BLaER1 treated with 17β-estradiol and CSF1 and Interleukin-3, amounts not matched to agents 10 nM and 100 nM (cell line): ENCODE data around the gene PYDC1.
"Not testable (repeated sequence)": the region's sequence is repeated elsewhere in the genome, so short reads cannot be mapped to it uniquely, and the experiment has no call there.

ENCODE experiments used
- H3K27ac ChIP-seq, 11 experiments: shearing (Covaris generic); formaldehyde crosslinking; 2 replicates each; pipeline ENCODE4 v1.8.1; 2022
- H3K27me3 ChIP-seq, 11 experiments: shearing (Covaris generic); formaldehyde crosslinking; 2 replicates each; pipeline ENCODE4 v1.8.1; 2022
- H3K36me3 ChIP-seq, 11 experiments: shearing (Covaris generic); formaldehyde crosslinking; 2 replicates each; pipeline ENCODE4 v1.8.1; 2022
- H3K4me1 ChIP-seq, 10 experiments: shearing (Covaris generic); formaldehyde crosslinking; 2 replicates each; pipeline ENCODE4 v1.8.1; 2022
- H3K4me2 ChIP-seq, 11 experiments: shearing (Covaris generic); formaldehyde crosslinking; 2 replicates each; pipeline ENCODE4 v1.8.1; 2022
- H3K4me3 ChIP-seq, 10 experiments: shearing (Covaris generic); formaldehyde crosslinking; 2 replicates each; pipeline ENCODE4 v1.8.1; 2022
- H3K9ac ChIP-seq, 11 experiments: shearing (Covaris generic); formaldehyde crosslinking; 2 replicates each; pipeline ENCODE4 v1.8.1; 2022
- H3K9me3 ChIP-seq, 11 experiments: shearing (Covaris generic); formaldehyde crosslinking; replicated peaks in 1 of 11; 2 replicates each; pipeline ENCODE4 v1.8.1; 2022
- H4K20me1 ChIP-seq, 11 experiments: shearing (Covaris generic); formaldehyde crosslinking; 2 replicates each; pipeline ENCODE4 v1.8.1; 2022
- Cebpa-rat ChIP-seq, 11 experiments: shearing (Covaris generic); IDR thresholded peaks; 2 replicates each; pipeline ENCODE4 v1.8.1; 2022

The PYDC1 gene

DNA sequence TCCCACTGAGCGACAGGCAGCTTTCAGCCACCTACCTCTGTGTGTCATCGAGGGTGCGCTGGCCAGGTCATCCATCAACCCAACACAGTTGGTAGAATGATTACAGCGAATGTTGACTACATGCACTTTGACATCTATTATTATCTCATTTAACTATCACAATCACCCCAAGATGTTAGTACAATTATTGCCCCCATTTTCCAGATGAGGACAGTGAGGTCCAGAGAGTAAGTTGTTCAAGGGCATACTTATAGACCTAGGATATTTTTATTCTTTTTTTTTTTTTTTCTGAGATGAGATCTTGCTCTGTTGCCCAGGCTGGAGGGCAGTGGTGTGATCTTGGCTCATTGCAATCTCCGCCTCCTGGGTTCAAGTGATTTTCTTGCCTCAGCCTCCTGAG lies 34.5 kb upstream of the PYDC1 start:
- Histone ChIP-seq H3K36me3 (no peaks in the 10 kb centered on the region), H3K4me3 (no peak overlapping the region), H3K9ac (no peak overlapping the region), H3K27ac (peak overlapping the region in 2 of 11 experiments; percentile 23 to 53; a peak in 4 of 22 replicates), H3K4me1 (peaks cover 7 to 81% (median 42%) of the 10 kb centered on the region in 10 experiments; a peak in 19 of 20 replicates), H3K27me3 (no peaks in the 10 kb centered on the region), H3K4me2 (peak overlapping the region in 2 of 11 experiments; percentile 32 to 80; a peak in 3 of 22 replicates), H3K9me3 (0 out of 22 replicates have a peak, but pooled peaks cover 0 to under 1% (median 0%) of the 10 kb centered on the region in 11 experiments), H4K20me1 (no peaks in the 10 kb centered on the region)
- no peak for TF ChIP-seq Cebpa-rat (IDR thresholded peaks at IDR 0.05)

DNA sequence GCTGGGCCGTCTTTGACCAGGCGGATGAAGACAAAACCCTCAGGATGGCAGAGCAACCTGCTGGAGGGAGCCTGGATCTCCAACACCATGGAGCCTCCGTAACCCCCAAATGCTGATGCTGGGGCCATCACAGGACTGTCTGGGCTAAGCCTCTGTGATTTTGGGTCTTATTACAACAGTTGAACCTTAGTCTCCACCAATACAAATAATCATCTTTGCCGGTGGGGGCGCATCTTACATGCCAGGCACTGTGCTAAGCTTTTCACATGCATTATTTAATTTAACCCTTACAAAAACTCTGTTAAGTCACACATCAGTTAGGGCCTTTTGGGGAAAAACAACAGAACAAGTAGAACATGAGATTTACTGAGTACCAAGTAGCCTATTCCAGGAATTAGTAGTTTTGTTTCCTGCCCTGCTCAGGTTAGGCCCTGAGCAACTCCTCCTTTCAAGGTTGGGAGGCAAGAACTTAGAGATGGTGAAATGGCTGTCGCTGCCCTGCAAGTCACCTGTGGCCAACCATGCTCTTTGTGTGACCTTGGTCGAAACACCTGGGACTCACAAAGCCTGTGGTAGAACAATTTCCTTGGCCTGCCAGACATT lies 33.9 kb upstream of the PYDC1 start:
- Histone ChIP-seq H3K27ac (peak overlapping the region in 2 of 11 experiments; percentile 23 to 53; a peak in 5 of 22 replicates), H3K4me3 (no peak overlapping the region), H3K4me2 (peak overlapping the region in 1 of 11 experiments; percentile 6; a peak in 3 of 22 replicates), H3K9ac (no peak overlapping the region), H3K4me1 (peaks cover 7 to 75% (median 41%) of the 10 kb centered on the region in 10 experiments; a peak in 19 of 20 replicates), H3K9me3 (0 out of 22 replicates have a peak, but pooled peaks cover 0 to 3% (median 0%) of the 10 kb centered on the region in 11 experiments), H3K27me3 (no peaks in the 10 kb centered on the region), H4K20me1 (no peaks in the 10 kb centered on the region), H3K36me3 (no peaks in the 10 kb centered on the region)
- TF ChIP-seq Cebpa-rat (IDR thresholded peaks at IDR 0.05), result no peak

DNA sequence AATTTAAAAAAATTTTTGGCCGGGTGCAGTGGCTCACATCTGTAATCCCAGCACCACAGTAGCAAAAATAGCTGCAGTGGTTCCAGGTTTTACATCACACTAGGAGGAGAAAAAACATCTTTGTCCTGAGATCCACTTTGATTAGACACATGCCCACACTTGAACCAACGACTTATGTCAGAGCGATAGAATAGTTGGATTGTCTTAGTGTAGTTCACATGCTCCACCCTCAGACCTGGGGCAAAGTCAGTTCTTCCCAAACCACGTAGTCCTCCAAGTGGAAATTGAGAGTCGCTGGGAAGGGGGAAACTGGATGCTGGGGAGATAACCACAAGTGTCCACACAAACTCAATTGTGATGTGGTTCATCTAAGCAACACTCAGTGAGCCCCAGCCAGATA lies 31.4 kb upstream of the PYDC1 start:
- no peak for TF ChIP-seq Cebpa-rat (IDR thresholded peaks at IDR 0.05)
- H3K4me2 ChIP-seq, result peak overlapping the region in 3 of 11 experiments; percentile 51 to 72 (median 65); a peak in 6 of 22 replicates
- H3K36me3 ChIP-seq, result no peaks in the 10 kb centered on the region
- no peaks in the 10 kb centered on the region for H3K27me3 ChIP-seq
- H3K4me1 ChIP-seq, result peaks cover 19 to 70% (median 35%) of the 10 kb centered on the region in 10 experiments
- no peaks in the 10 kb centered on the region for H4K20me1 ChIP-seq
- H3K27ac ChIP-seq, result no peak overlapping the region
- H3K9me3 ChIP-seq, result peaks cover 0 to 4% (median 0%) of the 10 kb centered on the region in 11 experiments; a peak in 4 of 22 replicates
- H3K4me3 ChIP-seq, result no peak overlapping the region
- H3K9ac ChIP-seq, result no peak overlapping the region

DNA sequence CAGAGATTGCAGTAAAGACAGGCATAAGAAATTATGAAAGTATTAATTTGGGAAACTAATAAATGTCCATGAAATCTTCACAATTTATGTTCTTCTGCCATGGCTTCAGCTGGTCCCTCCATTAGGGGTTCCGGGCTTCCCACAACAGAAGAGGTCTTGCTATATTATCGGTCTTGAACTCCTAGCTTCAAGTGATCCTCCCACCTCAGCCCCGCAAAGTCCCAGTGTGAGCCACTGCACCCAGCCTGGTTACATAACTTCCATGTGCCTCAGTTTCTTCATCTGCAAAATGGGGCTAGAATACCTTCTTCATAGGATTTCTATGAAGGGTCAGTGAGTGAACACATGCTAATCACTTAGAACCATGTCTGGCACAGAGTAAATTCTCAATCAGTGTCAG lies 29.4 kb upstream of the PYDC1 start:
- no peak overlapping the region for H3K4me3 ChIP-seq
- no peak overlapping the region for H3K4me2 ChIP-seq
- TF ChIP-seq Cebpa-rat (IDR thresholded peaks at IDR 0.05), result no peak
- peaks cover 0 to 4% (median 0%) of the 10 kb centered on the region in 11 experiments; a peak in 4 of 22 replicates for H3K9me3 ChIP-seq
- H3K4me1 ChIP-seq, result peaks cover 16 to 67% (median 27%) of the 10 kb centered on the region in 10 experiments
- H3K27ac ChIP-seq, result no peak overlapping the region
- no peaks in the 10 kb centered on the region for H3K27me3 ChIP-seq
- no peaks in the 10 kb centered on the region for H4K20me1 ChIP-seq
- H3K36me3 ChIP-seq, result no peaks in the 10 kb centered on the region
- H3K9ac ChIP-seq, result no peak overlapping the region

DNA sequence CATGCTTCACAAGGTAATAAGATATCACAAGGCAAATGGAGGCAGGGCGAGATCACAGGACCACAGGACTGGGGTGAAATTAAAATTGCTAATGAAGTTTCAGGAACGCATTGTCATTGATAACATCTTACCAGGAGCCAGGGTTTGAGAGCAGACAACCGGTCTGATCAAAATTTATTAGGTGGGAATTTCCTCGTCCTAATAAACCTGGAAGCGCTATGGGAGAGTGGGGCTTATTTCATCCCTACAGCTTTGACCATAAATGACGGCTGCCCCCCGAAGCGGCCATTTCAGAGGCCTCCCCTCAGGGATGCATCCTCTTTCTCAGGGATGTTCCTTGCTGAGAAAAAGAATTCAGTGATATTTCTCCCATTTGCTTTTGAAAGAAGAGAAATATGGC lies 28.7 kb upstream of the PYDC1 start:
- not testable (repeated sequence) for H3K4me2 ChIP-seq, H3K27me3 ChIP-seq
- peaks cover 16 to 60% (median 27%) of the 10 kb centered on the region in 10 experiments for H3K4me1 ChIP-seq

DNA sequence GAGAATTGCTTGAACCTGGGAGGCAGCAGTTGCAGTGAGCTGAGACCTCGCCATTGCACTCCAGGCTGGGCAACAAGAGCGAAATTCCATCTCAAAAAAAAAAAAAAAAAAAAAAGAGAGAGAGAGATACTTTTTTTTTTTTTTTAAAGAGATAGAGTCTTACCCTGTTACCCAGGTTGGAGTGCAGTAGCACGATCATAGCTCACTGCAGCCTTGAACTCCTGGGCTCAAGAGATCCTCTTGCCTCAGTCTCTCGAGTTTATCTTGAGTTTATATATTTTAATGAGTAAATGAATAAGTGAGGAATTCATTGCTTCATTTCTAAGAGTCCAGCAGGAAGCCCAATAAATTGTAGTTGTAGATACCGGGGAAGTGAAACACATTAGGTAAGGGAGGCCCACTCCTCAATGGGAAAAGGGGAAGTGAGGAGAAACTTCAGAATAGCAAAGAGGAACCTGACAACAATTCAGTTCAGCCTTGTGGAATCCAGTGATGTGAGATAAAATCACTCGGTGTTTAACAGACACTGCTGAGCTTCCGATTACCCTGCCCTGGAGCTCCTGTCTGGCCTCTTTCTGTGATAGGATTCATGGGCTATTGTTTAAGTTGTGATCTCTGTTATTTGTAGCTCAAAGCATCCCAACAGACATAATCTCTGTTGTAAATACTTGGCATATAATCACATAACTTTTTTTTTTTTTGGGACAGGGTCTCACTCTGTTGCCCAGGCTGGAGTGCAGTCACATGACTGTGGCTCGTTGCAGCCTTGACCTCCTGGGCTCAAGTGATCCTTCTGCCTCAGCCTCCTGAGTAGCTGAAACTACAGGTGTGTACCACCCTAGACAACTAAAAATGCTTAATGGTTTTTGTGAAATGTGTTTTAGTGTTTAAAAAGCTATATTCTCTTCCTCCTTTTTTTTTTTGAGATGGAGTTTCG lies 27.1 kb upstream of the PYDC1 start:
- H3K4me2 ChIP-seq, result peak overlapping the region; percentile 31 to 91 (median 66); a peak in 21 of 22 replicates
- peak overlapping the region in 7 of 11 experiments; percentile 34 to 77 (median 65); a peak in 12 of 22 replicates for H3K27ac ChIP-seq
- no peak for TF ChIP-seq Cebpa-rat (IDR thresholded peaks at IDR 0.05)

More for the DNA sequence above, 28.7 kb upstream of the PYDC1 start:
- H3K9ac ChIP-seq, H3K4me3 ChIP-seq, H3K27ac ChIP-seq, H3K36me3 ChIP-seq, H3K9me3 ChIP-seq, H4K20me1 ChIP-seq: not testable (repeated sequence)

DNA sequence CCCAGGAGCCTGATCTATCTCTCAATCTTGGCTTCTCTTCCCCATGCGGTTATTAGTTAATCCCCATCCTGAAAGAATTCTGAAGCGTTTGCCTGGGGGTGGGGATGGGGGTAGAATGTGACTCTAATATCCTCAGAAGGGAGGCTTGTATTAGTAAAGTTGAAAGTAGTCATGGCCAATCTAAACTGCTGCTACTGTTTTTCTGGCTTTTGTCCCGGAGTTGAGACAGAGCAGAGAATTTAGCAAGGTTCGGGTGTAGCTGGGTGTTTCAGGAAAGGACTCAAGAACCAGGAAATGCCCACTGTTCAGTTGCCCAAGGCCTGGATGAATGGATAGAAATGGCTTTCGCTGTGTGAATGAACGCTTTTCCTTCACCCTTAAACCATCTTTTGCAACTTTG lies 25.3 kb upstream of the PYDC1 start:
- H4K20me1 ChIP-seq, result no peaks in the 10 kb centered on the region
- no peak overlapping the region for H3K9ac ChIP-seq
- H3K27me3 ChIP-seq, result no peaks in the 10 kb centered on the region
- peaks cover 16 to 49% (median 24%) of the 10 kb centered on the region in 10 experiments for H3K4me1 ChIP-seq
- peaks cover 0 to 4% (median 0%) of the 10 kb centered on the region in 11 experiments; a peak in 4 of 22 replicates for H3K9me3 ChIP-seq
- H3K36me3 ChIP-seq, result no peaks in the 10 kb centered on the region
- peak overlapping the region in 4 of 11 experiments; percentile 16 to 76 (median 46); a peak in 7 of 22 replicates for H3K4me2 ChIP-seq
- H3K4me3 ChIP-seq, result no peak overlapping the region
- no peak for TF ChIP-seq Cebpa-rat (IDR thresholded peaks at IDR 0.05)
- H3K27ac ChIP-seq, result peak overlapping the region in 3 of 11 experiments; percentile 3 to 19 (median 14); a peak in 4 of 22 replicates

More for the DNA sequence above, 27.1 kb upstream of the PYDC1 start:
- Histone ChIP-seq H3K4me3 (no peak overlapping the region), H4K20me1 (no peaks in the 10 kb centered on the region), H3K9ac (peak overlapping the region in 7 of 11 experiments; percentile 1 to 60 (median 46); a peak in 10 of 22 replicates), H3K36me3 (no peaks in the 10 kb centered on the region), H3K4me1 (peaks cover 16 to 58% (median 27%) of the 10 kb centered on the region in 10 experiments), H3K27me3 (no peaks in the 10 kb centered on the region), H3K9me3 (peaks cover 0 to 4% (median 0%) of the 10 kb centered on the region in 11 experiments; a peak in 4 of 22 replicates)

DNA sequence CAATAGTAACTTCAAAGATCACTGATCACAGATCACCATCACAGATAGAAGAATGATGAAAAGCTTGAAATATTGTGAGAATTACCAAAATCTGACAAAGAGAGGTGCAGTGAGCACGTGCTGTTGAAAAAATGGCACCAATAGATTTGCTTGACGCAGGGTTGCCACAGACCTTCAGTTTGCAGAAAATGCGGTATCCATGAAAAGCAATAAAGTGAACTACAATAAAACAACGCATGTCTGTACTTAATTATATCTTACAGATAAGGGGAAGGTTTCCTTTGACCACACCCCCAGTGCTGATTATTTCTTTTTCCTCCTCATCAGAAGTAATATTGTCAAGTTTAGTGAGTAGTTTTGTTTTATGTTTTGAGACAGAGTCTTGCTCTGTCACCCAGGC lies 21.1 kb upstream of the PYDC1 start:
- H3K27ac ChIP-seq, result no peak overlapping the region
- no peak overlapping the region for H3K9ac ChIP-seq
- no peak overlapping the region for H3K4me2 ChIP-seq
- no peaks in the 10 kb centered on the region for H4K20me1 ChIP-seq
- H3K4me1 ChIP-seq, result peaks cover 0 to 26% (median 12%) of the 10 kb centered on the region in 10 experiments; a peak in 19 of 20 replicates
- H3K36me3 ChIP-seq, result no peaks in the 10 kb centered on the region; a peak in 1 of 22 replicates
- no peaks in the 10 kb centered on the region for H3K27me3 ChIP-seq
- TF ChIP-seq Cebpa-rat (IDR thresholded peaks at IDR 0.05), result no peak
- H3K4me3 ChIP-seq, result no peak overlapping the region
- H3K9me3 ChIP-seq, result peaks cover 23 to 33% (median 26%) of the 10 kb centered on the region in 11 experiments

DNA sequence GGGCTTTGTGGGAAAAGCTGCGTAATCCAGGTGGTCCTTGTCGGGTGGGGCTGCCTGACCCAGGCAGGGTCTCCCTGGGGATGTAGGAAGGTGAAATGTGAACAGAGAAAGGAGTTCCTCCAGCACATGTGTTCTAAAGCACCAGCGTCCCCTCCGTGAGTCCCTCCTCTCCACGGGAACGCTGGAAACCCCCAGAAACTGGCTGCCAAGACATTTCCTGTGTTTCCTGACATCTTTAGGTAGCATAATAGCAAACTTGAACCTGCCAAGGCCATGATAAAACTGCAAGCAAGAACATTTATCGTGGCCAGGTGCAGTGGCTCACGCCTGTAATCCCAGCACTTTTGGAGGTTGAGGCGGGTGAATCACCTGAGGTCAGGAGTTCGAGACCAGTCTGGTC lies 12.6 kb upstream of the PYDC1 start:
- TF ChIP-seq Cebpa-rat (IDR thresholded peaks at IDR 0.05), result no peak
- H4K20me1 ChIP-seq, result no peaks in the 10 kb centered on the region
- H3K4me1 ChIP-seq, result peaks cover 0 to 11% (median 0%) of the 10 kb centered on the region in 10 experiments; a peak in 4 of 20 replicates
- no peaks in the 10 kb centered on the region; a peak in 1 of 22 replicates for H3K36me3 ChIP-seq
- no peak overlapping the region for H3K4me2 ChIP-seq
- H3K27me3 ChIP-seq, result no peaks in the 10 kb centered on the region
- no peak overlapping the region for H3K9ac ChIP-seq
- no peak overlapping the region for H3K4me3 ChIP-seq
- peaks cover 23 to 36% (median 27%) of the 10 kb centered on the region in 11 experiments for H3K9me3 ChIP-seq
- H3K27ac ChIP-seq, result no peak overlapping the region
